Stimulated activated CD8-positive, alpha-beta memory T cell treated with anti-CD3 and anti-CD28 coated beads, Interleukin-7, amount 100 ng/mL, for 24 hours (primary cell): Measurements from ENCODE around the gene FANCC.

Experiments used
- DNase-seq: peaks from one replicate; pipeline ENCODE4 v3.0.0-alpha.2; 2020; ENCODE audit warnings: low read depth

FANCC gene

GRCh38 chr9:95317119-95317892 lies at the start of gene FANCC:
TSS of gene FANCC (minus strand) at chr9:95317709. CDS start at chr9:95249291, 68,418 bp downstream.
- peak; percentile 82 for DNase-seq

- no peak for DNase-seq
Measured at GRCh38 chr9:95366731-95367325, 49.3 kb upstream of the FANCC start.

- DNase-seq: no peak
Measured at GRCh38 chr9:95365766-95366165, 48.3 kb upstream of the FANCC start.

- no peak for DNase-seq
Measured at GRCh38 chr9:95363051-95363841, 45.7 kb upstream of the FANCC start.

GRCh38 chr9:95360866-95361265 lies 43.4 kb upstream of the FANCC start:
- no peak for DNase-seq

GRCh38 chr9:95357316-95357715 lies 39.8 kb upstream of the FANCC start:
- DNase-seq: no peak

- no peak for DNase-seq
Measured at GRCh38 chr9:95355500-95355899, 38.0 kb upstream of the FANCC start.

GRCh38 chr9:95351051-95351450 lies 33.5 kb upstream of the FANCC start:
- no peak for DNase-seq

- no peak for DNase-seq
Measured at GRCh38 chr9:95350266-95350665, 32.8 kb upstream of the FANCC start.

GRCh38 chr9:95349091-95350038 lies 31.9 kb upstream of the FANCC start:
- DNase-seq: no peak

GRCh38 chr9:95346021-95346420 lies 28.5 kb upstream of the FANCC start:
- DNase-seq: no peak

- no peak for DNase-seq
Measured at GRCh38 chr9:95344735-95345325, 27.3 kb upstream of the FANCC start.

- DNase-seq: no peak
Measured at GRCh38 chr9:95343725-95344287, 26.3 kb upstream of the FANCC start.

- DNase-seq: no peak
Measured at GRCh38 chr9:95342571-95342970, 25.1 kb upstream of the FANCC start.

GRCh38 chr9:95341293-95341962 lies 23.9 kb upstream of the FANCC start:
- no peak for DNase-seq

- no peak for DNase-seq
Measured at GRCh38 chr9:95338243-95338642, 20.7 kb upstream of the FANCC start.

- no peak for DNase-seq
Measured at GRCh38 chr9:95336281-95336680, 18.8 kb upstream of the FANCC start.

- DNase-seq: no peak
Measured at GRCh38 chr9:95333426-95333825, 15.9 kb upstream of the FANCC start.

GRCh38 chr9:95332860-95333259 lies 15.4 kb upstream of the FANCC start:
- DNase-seq: no peak

GRCh38 chr9:95330720-95331404 lies 13.4 kb upstream of the FANCC start:
- no peak for DNase-seq
